ELF-1 (cell line): ENCODE data around the gene GLTPD2.
A peak's percentile ranks its signal among the peaks of the same experiment; 100 is the strongest.
"Not testable (repeated sequence)": the region's sequence is repeated elsewhere in the genome, so short reads cannot be mapped to it uniquely, and the experiment has no call there.

Experiments
- DNase-seq: peaks from one replicate; pipeline ENCODE4 v3.0.0-alpha.2; 2016; ENCODE audit warnings: low read depth, low spot score

Gene GLTPD2

GRCh38 chr17:4807605-4808377 lies 19.0 kb downstream of the GLTPD2 start:
- DNase-seq = peak; percentile 20

DNA sequence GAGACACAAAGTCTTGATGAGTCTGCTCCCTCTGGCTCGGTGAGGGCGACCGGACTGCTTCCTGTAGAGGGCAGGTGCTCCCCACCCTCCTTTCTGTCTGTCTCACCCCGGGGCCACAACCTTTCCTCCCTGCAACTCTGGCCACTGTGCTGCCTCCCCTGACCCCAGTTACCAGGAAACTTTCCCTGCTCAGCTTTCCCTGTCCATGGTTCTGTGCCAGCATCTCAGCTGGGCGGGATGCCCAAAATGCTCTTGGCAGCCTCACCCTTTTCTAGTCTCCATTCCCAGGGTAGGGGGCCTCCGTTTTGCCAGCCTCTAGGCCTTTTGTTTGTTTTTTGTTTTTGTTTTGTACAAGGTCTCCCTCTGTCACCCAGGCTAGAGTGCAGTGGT lies 19.6 kb downstream of the GLTPD2 start:
- peak; percentile 12 for DNase-seq

DNA sequence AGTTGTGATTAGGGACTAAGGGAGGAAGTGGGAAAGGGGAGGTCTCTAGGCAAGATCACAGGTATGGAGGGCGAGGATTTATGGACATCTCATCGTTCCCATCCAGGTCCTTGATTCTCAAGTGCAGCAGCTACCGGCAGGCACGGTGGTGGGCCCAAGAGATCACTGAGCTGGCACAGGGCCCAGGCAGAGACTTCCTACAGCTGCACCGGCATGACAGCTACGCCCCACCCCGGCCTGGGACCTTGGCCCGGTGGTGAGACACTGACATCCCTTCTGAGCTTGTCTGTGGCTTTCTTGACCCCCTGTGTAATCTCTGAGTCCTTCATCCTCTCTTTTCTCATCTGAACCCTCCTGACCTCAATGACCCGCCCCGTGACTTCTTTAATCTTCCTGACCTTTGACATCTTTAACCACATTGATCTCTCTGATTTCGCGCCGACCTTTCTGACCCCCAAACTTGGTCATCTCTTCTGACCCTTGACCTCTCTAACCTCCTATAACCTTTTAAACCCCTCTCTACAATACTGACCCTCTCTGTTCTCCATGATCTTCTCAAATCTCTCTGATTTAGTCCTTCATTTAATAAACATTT lies 22.0 kb downstream of the GLTPD2 start:
- no peak for DNase-seq

DNA sequence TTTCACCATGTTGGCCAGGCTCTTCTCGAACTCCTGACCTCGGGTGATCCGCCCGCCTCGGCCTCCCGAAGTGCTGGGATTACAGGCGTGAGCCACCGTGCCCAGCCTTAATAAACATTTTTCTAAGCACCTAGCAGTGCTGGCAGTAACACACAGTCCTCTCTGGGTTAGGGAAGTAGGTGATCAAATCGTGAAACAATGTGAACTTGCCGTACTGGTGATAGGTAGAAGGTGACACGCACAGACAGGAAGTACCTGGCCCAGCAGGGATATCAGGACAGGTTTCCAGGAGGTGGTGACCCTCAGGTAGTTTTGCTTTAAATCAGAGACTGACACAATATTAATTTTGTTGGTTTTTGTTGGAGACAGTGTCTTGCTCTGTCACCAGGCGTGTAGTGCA lies 22.7 kb downstream of the GLTPD2 start:
- DNase-seq = no peak

DNA sequence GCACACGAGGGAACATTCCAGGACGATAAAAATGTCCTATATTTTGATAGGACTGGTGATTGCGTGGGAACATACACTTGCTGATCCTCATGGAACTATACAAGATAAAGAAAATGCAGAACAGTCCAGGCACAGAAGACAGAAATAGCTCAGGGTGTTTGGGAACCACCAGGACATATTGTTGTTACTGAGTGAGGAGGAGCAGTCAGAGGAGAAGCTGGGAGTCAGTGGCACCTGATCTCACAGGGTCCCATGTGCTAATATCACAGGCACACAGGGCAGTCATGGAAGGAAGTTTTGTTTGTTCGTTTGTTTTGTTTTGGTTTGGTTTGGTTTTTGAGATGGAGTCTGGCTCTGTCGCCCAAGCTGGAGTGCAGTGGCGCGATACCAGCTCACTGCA lies 23.9 kb downstream of the GLTPD2 start:
- no peak for DNase-seq

DNA sequence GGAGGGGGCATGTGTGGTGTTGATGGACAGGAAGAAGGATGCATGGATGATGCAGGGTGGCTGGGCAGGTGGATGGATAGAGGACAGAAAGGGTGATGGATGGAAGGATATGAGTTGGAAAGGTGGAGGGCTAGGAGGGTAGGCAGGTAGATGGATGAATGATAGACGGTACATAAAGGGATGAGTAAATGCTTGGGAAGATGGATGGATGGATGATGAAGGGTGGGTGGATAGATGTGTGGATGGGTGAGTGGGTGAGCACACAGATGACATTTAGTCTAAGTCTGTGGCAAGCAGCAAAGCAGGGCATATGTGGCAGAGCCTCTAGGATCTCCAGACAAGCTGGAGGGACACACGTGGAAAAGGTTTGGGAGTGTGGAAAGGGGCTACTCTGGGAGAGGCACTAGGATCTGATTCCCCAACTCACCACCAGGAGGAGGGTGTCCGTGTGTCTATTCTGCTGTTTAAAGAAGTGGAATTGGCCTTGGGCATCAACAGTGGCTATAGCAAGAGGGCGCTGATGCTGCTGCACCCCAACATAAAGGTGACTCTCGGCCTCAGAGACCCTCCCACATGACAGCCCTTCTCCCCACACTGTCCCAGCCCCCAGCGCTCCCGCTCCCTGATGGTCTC lies 26.4 kb downstream of the GLTPD2 start:
- DNase-seq = no peak

DNA sequence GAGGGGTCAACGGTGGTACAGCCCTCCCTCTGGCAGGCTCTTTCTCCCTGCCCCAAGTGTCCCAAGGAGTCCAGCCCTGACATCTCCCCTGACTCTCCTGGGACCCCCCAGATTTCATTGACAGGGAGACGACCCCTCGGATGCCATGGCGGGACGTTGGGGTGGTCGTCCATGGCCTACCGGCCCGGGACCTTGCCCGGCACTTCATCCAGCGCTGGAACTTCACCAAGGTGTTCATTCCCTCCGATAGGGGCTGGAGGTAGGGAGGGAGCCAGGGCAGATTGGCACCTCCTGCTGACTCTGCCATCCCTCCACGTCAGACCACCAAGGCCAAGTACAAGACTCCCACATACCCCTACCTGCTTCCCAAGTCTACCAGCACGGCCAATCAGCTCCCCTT lies 28.1 kb downstream of the GLTPD2 start:
- DNase-seq = no peak

DNA sequence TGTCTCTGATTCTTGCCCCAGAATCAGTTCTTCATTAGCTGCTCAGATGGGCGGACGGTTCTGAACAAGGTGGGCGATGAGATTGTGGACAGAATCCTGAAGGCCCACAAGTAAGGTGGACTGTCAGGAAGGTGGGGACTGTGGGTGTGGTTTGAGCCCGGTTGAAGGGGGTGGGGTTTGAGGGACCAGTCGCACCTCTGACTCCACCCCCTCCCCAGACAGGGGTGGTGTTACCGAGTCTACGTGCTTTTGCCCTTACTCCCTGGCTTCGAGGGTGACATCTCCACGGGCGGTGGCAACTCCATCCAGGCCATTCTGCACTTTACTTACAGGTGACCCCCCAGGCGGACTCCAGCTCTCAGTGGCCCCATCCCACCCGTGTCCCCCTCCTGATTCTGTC lies 29.5 kb downstream of the GLTPD2 start:
- DNase-seq = peak; percentile 19

DNA sequence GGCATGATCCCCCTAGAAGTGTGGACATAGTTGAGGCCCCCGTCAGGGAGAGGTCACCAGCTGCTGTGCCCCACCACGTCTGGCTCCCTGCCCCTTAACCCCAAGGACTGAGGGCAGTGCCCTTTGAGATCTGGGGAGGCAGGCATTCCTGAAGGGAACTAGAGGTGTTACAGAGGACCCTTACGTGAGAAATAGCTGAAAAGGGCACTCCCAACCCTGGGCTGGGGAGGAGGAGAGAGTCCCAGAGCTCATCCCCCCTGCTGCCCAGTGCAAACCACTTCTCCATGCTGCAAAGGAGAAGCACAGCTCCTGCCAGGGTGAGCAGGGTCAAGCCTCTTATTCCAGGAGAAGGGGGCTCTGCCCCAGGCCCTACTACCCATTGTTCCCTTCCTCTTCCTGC lies 34.1 kb downstream of the GLTPD2 start:
- no peak for DNase-seq

DNA sequence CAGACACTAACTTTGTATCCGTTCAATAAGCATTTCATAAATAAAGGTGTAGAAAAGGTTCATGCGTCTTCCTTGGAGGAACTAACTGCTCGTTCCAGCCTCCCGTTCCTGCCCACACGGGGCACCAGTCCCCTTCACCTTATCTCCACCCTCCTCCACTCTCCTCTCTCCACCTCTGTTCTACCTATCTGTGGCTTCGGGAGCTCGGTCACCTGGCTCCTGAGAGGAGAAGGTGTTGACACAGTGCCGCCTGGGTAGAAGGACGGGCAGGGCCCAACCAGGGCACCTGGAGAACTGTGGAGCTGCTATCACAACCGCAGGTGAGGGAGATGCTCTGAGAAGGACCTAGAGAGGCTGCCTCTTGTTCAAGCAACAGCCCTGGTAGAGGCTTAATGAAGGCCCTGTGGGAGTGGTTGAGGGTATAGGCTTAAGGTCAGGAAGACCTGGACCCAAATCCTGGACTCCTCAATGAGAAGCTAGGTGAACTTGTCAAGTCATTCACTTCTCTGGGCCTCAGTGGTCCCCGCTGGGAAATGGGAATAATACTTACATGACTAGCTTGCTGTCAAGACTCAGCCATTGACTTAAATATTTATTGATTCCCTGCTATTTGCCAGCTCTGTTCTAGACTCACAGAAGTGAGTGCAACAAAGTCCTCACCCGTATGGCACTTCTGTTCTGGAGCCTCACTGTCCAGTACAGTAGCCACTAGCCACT lies 34.8 kb downstream of the GLTPD2 start:
- no peak for DNase-seq

- DNase-seq = peak; percentile 78
These were observed 38.6 kb downstream of the GLTPD2 start for GRCh38 chr17:4827399-4827798.

- DNase-seq = not testable (repeated sequence)
These were observed 44.0 kb downstream of the GLTPD2 start for GRCh38 chr17:4832829-4833177.

DNA sequence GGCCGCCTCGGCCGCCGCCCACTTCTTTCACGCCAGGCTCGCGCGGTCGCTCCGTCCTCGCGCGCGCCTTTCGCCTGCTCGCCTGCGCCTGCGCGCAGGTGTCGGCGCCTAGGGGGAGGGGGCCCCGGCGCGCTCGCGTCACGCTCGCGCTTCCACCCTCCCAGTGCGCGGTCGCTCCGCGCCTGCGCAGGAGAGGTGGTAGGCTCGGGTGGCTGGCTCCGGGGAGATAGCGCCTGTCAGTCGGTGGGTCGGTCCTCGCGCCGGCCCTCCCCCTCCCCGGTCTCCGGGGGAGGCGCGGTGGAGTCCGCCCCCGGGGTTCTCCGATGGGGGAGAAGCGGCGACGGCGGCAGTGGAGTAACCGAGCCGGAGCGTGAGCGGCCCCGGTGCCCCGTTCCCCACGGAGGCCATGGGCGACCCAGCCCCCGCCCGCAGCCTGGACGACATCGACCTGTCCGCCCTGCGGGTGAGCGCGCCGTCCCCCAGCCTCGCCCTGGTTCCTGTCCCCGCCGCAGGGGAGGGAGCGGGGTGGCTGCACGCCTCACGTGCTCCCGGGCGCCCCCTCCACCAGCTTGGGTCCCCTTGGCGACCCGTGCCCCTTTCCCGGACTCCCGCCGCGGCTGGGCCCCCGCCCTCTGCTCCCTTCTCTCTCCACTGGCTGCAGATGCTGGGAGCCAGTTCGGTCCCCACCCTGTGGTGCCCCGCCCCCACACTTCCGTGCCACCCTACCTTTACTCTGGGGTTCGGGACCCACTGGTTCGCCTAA lies 44.6 kb downstream of the GLTPD2 start, which contains the start of gene MINK1:
Gene MINK1 (plus strand): TSS at position 163 of the 763 bp plus-strand sequence. CDS start 244 bp downstream, at position 407.
- DNase-seq = peak; percentile 93

DNA sequence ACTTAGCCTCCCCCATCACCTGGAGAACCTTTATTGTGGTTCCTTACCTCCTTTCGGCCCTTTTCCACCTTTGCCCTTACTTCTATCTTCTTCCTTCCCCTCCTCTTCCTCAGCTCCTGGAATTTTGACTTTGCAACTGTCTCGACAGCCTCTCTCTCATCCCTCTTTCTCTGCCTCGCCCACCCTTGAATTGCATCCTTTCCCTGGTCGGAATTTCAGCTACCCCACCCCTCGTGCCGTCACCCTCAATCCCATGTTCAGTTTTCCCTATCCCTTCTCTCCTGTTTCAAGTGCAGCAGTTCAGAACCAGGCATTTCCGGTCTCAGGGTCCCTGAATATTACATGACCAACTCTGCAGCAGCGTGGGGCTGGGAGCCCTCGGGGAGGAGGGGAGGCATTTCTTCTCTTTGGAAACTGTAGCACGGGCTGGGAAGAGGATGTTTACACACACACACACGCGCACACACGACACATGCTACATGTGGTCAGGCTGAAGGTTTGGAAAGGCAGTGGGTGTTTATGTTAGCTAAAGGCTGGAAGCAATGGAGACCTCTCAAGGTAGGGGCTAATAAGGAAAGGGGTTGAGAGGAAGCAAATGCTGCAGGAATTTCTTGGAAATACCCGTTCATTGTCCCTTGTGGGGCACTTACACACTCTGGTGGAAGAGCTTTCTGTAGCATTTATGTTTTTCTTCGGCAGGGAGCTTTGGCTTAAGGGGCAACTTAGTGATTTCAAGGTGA lies 45.3 kb downstream of the GLTPD2 start:
- DNase-seq = peak; percentile 45

- no peak for DNase-seq
These were observed 45.9 kb downstream of the GLTPD2 start for GRCh38 chr17:4834681-4835020.

DNA sequence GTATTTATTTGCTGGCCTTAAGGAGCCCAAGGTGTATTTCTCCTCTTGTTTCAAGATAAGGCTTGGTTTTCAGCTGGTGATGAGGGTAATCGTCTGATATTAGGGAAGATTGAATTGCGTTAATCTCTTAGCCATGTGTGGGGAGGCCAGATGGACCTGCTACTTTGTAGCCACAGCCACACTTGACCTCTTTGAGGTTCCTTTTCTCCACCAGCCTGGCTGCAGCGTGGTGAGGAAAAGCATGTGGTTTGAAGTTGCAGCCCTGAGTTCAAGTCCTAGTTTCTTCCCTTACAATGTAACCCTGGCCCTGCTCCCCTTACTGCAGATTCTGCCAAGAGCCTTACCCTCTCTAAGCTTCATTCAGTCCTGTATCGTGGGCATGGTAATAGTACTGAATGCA lies 47.5 kb downstream of the GLTPD2 start:
- no peak for DNase-seq

GRCh38 chr17:4837471-4838308 lies 48.9 kb downstream of the GLTPD2 start:
- DNase-seq = peak; percentile 25

- no peak for DNase-seq
These were observed 49.6 kb downstream of the GLTPD2 start for GRCh38 chr17:4838309-4838785.

DNA sequence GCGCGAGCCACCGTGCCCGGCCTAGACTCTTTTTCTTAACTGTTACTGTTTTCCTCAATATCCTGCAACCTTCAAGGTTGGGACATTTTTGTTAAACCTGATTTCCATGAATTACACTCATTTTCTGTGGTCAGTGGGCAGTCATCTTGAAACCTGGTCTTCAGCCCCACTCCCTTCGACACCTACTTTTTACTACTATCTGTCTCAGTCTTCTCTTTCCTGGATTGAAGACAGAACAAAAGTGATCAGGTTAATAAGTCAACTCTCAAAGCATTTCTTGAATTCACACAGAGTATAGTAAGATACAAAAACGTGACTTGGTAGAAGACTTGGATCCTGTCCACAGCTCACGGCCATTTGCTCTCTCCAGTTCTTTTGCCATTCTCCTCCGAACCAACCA lies 50.5 kb downstream of the GLTPD2 start:
- no peak for DNase-seq
